A549 (cell line): ENCODE data around the gene ZNF564. TPM values are rescaled to one million over a fixed set of nuclear protein-coding genes. Genes with fewer than 3 reads are reported as not detected.

Source experiments
- ATAC-seq, 2 experiments: fragments of 200-7000 bp in 1 of 2; fragments of >200 bp in 1 of 2; cut with Nextera tagmentation in 1 of 2; cut with Tn5 transposase in 1 of 2; 3 replicates each; pipeline versions ENCODE4 v1.8.0 to v1.9.1; 2018 to 2020; ENCODE audit warnings: mild to moderate bottlenecking in 1 of 2, moderate library complexity in 1 of 2
- CTCF ChIA-PET: fragments of 300-600 bp; sonication (Branson Sonifier 250); formaldehyde crosslinking; extraction: SDS; loops from one replicate; lab custom pipeline; 2021; ENCODE audit warnings: antibody characterized with exemption, inconsistent platforms; lab: Yijun Ruan, JAX
- POLR2A ChIA-PET: fragments of 350-600 bp; formaldehyde crosslinking; extraction: SDS; loops from one replicate; lab custom pipeline; 2021; ENCODE audit warnings: antibody characterized with exemption, inconsistent platforms; lab: Yijun Ruan, JAX
- DNase-seq, 2 experiments: peaks; one replicate each; pipeline versions ENCODE4 v3.0.0 to v3.0.0-alpha.2; 2011 to 2016; ENCODE audit warnings: low read depth in 1 of 2, low spot score in 1 of 2
- FAIRE-seq: peaks from 2 replicates; lab custom pipeline; 2011; peaks lifted over from hg19 to GRCh38; lab: Jason Lieb, UNC
- H3K27ac ChIP-seq, 2 experiments: fragments of >200 bp; sonication (Bioruptor Twin); formaldehyde crosslinking; 3 replicates each; pipeline ENCODE4 v1.5.1; 2016 to 2017
- H3K4me1 ChIP-seq: fragments of >200 bp; sonication (Bioruptor Twin); formaldehyde crosslinking; 3 replicates; pipeline ENCODE4 v1.6.1; 2016
- H3K4me2 ChIP-seq: fragments of >200 bp; sonication (Bioruptor Twin); formaldehyde crosslinking; 3 replicates; pipeline ENCODE4 v1.6.1; 2016
- H3K4me3 ChIP-seq: fragments of >200 bp; sonication (Bioruptor Twin); formaldehyde crosslinking; 3 replicates; pipeline ENCODE4 v1.5.1; 2016
- H3K9me3 ChIP-seq: fragments of >200 bp; sonication (Bioruptor Twin); formaldehyde crosslinking; 3 replicates; pipeline ENCODE4 v1.6.1; 2016
- BCL3 ChIP-seq: fragments of >200 bp; sonication (Bioruptor Twin); formaldehyde crosslinking; IDR thresholded peaks from 3 replicates; pipeline ENCODE4 v1.6.1; 2016
- BHLHE40 ChIP-seq: IDR thresholded peaks from 2 replicates; pipeline ENCODE4 v1.6.1; 2012; ENCODE audit warnings: low read depth, low read length, inconsistent platforms
- CBX2 ChIP-seq: fragments of 200-600 bp; sonication (generic); IDR thresholded peaks from 2 replicates; pipeline ENCODE4 v1.6.1; 2016; ENCODE audit warnings: low read depth, mild to moderate bottlenecking, borderline replicate concordance
- CEBPB ChIP-seq, 2 experiments: fragments of >200 bp in 1 of 2; sonication (Bioruptor Twin) in 1 of 2; formaldehyde crosslinking in 1 of 2; IDR thresholded peaks; 2 replicates each; pipeline ENCODE4 v1.6.1; 2012 to 2016
- E2F6 ChIP-seq: IDR thresholded peaks from 2 replicates; pipeline ENCODE4 v1.6.1; 2012; ENCODE audit warnings: low read depth, borderline replicate concordance
- FOSB ChIP-seq: fragments of 250-450 bp; sonication (Bioruptor Pico); IDR thresholded peaks from 2 replicates; pipeline ENCODE4 v1.5.0; 2020; ENCODE audit warnings: mild to moderate bottlenecking, moderate library complexity
- FOXS1 ChIP-seq: fragments of 250-450 bp; sonication (Bioruptor Pico); IDR thresholded peaks from 2 replicates; pipeline ENCODE4 v1.5.0; 2020; ENCODE audit warnings: mild to moderate bottlenecking, moderate library complexity
- HEYL ChIP-seq: fragments of 250-450 bp; sonication (Bioruptor Pico); IDR thresholded peaks from 2 replicates; pipeline ENCODE4 v1.8.0; 2021; ENCODE audit warnings: mild to moderate bottlenecking, moderate library complexity
- HOXB13 ChIP-seq: fragments of 250-450 bp; sonication (Bioruptor Pico); IDR thresholded peaks from 2 replicates; pipeline ENCODE4 v1.5.0; 2020; ENCODE audit warnings: low read depth, mild to moderate bottlenecking, moderate library complexity
- JUNB ChIP-seq: fragments of >200 bp; sonication (Bioruptor Twin); formaldehyde crosslinking; IDR thresholded peaks from 2 replicates; pipeline ENCODE4 v1.6.1; 2016
- KDM5A ChIP-seq: fragments of 200-600 bp; sonication (generic); IDR thresholded peaks from 2 replicates; pipeline ENCODE4 v1.6.1; 2016; ENCODE audit warnings: antibody characterized with exemption, mild to moderate bottlenecking
- MAZ ChIP-seq: fragments of 150-350 bp; IDR thresholded peaks from 2 replicates; pipeline ENCODE4 v1.6.1; 2014; ENCODE audit warnings: antibody characterized with exemption, low read depth, low read length, borderline replicate concordance
- NFE2L2 ChIP-seq: fragments of 150-350 bp; conservative IDR thresholded peaks from 2 replicates; pipeline ENCODE4 v1.6.1; 2014; ENCODE audit warnings: low read length
- NR3C1 ChIP-seq: fragments of >200 bp; sonication (Bioruptor Twin); formaldehyde crosslinking; IDR thresholded peaks from 3 replicates; pipeline ENCODE4 v1.6.1; 2017
- PHF8 ChIP-seq: fragments of 200-600 bp; sonication (generic); IDR thresholded peaks from 2 replicates; pipeline ENCODE4 v1.6.1; 2016; ENCODE audit warnings: low read depth, mild to moderate bottlenecking, antibody characterized with exemption, moderate library complexity, borderline replicate concordance
- POLR2AphosphoS2 ChIP-seq: conservative IDR thresholded peaks from 2 replicates; pipeline ENCODE4 v1.6.1; 2012; ENCODE audit warnings: low read length, improper control_type of control experiment, inconsistent platforms
- SREBF2 ChIP-seq: fragments of 450-650 bp; IDR thresholded peaks from 2 replicates; pipeline ENCODE4 v1.6.1; 2014; ENCODE audit warnings: mild to moderate bottlenecking, moderate library complexity
- TP53 ChIP-seq: fragments of 250-450 bp; sonication (Bioruptor Pico); IDR thresholded peaks from 2 replicates; pipeline ENCODE4 v1.5.0; 2021; ENCODE audit warnings: mild to moderate bottlenecking, moderate library complexity
- ZFP36 ChIP-seq: fragments of 450-650 bp; IDR thresholded peaks from 2 replicates; pipeline ENCODE4 v1.6.1; 2014; ENCODE audit warnings: borderline replicate concordance; ENCODE audit not compliant: partially characterized antibody
- WGBS: methylation state at CpG from one replicate; pipeline ENCODE4 v1.1.6; 2017; ENCODE audit errors: missing lambda C conversion rate; 5-methylcytosine and 5-hydroxymethylcytosine counted together
- polyA plus RNA-seq, 4 experiments: library from polyadenylated mRNA; depleted of rRNA in 3 of 4; stranded (reverse); fragments of >200 nt; fragmentation: RNase III in 1 of 4; extraction: RNeasy Plus Mini Kit Qiagen cat#74134 plus additional on column Dnase treatment in 1 of 4; gene quantifications; 2 replicates in 3 of 4; 3 replicates in 1 of 4; pipeline ENCODE4 v1.2.3, GENCODE V29; 2011 to 2017
- TF ChIP-seq, protein P1 (sequence below): fragments of 450-650 bp; IDR thresholded peaks from 2 replicates; pipeline ENCODE4 v1.6.1; 2014; ENCODE audit warnings: antibody characterized with exemption
- TF ChIP-seq, protein P2 (sequence below): fragments of 150-350 bp; IDR thresholded peaks from 2 replicates; pipeline ENCODE4 v1.6.1; 2014; ENCODE audit warnings: low read depth, mild to moderate bottlenecking, low read length

The ZNF564 gene
- polyA plus RNA-seq, 2 of the 4 experiments (the other 2 are of a cell fraction): 1.9 to 2.5 TPM

- WGBS: 90% methylated on average over 11 of the region's 11 CpGs
- TF ChIP-seq, protein P1, sequence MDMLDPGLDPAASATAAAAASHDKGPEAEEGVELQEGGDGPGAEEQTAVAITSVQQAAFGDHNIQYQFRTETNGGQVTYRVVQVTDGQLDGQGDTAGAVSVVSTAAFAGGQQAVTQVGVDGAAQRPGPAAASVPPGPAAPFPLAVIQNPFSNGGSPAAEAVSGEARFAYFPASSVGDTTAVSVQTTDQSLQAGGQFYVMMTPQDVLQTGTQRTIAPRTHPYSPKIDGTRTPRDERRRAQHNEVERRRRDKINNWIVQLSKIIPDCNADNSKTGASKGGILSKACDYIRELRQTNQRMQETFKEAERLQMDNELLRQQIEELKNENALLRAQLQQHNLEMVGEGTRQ: no peak
- TF ChIP-seq BCL3: no peak
- no peak for TF ChIP-seq CBX2
- no peak for TF ChIP-seq HEYL (CRISPR knock-in tag)
- TF ChIP-seq POLR2AphosphoS2: no peak
- TF ChIP-seq TP53: no peak
- TF ChIP-seq JUNB: no peak
- no peak for TF ChIP-seq PHF8
- no peak for TF ChIP-seq ZFP36
- TF ChIP-seq HOXB13 (CRISPR knock-in tag): no peak
- TF ChIP-seq NR3C1: no peak
- no peak overlapping the region for H3K4me3 ChIP-seq
- ATAC-seq: no peak
- no peaks in the 10 kb centered on the region; the same call in 2 of the 3 replicates for H3K9me3 ChIP-seq
- no peak overlapping the region for H3K4me2 ChIP-seq
- no peaks in the 10 kb centered on the region for H3K4me1 ChIP-seq
- ChIA-PET CTCF (no interaction called here), POLR2A (no interaction called here)
- no peak for DNase-seq
- FAIRE-seq: no peak
- H3K27ac ChIP-seq: no peak overlapping the region
Observed at GRCh38 chr19:12596485-12596884, 45.2 kb upstream of the ZNF564 start.

GRCh38 chr19:12581100-12581499, 29.8 kb upstream of the ZNF564 start:
- WGBS: 89% methylated on average over 9 of the region's 9 CpGs
- no peak for TF ChIP-seq HOXB13 (CRISPR knock-in tag)
- TF ChIP-seq SREBF2: no peak
- TF ChIP-seq HEYL (CRISPR knock-in tag): no peak
- no peak for TF ChIP-seq PHF8
- TF ChIP-seq FOSB: no peak
- H3K4me2 ChIP-seq: no peak overlapping the region
- peaks cover 61% of the 10 kb centered on the region for H3K9me3 ChIP-seq
- FAIRE-seq: no peak
- POLR2A ChIA-PET: no interaction called here
- H3K4me1 ChIP-seq: no peaks in the 10 kb centered on the region
- no peak for ATAC-seq
- CTCF ChIA-PET: interaction anchor here (0.5 to 1.0 kb wide), 2 partner anchors 20 to 184 kb away, joined by 3 read pairs; no protein-coding TSS in a partner anchor
- H3K27ac ChIP-seq: no peak overlapping the region
- DNase-seq: no peak
- H3K4me3 ChIP-seq: no peak overlapping the region

DNA sequence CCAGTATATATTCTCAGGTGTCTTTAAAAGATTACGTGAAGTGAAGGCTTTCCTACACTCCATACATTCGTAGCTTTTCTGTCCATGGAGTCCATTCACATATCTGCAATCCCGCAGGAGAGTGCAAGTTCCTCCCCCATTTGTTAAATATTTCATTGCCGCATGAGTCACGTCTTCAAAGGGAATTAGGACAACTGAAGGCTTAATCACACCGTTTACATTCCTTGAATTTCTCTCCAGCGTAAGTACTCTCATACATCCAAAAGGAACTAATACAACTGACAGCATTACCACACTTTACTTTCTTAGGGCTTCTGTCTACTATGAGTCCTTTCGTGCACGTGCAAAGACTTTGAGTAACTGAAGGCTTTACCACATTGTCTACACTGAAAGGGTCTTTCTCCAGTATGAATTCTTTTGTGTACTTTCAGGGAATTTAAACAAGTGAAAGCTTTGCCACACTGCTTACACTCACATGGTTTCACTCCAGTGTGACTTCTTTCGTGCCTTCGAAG, 29.0 kb upstream of the ZNF564 start:
- Histone ChIP-seq H3K4me2 (no peak overlapping the region), H3K9me3 (peaks cover 69% of the 10 kb centered on the region), H3K27ac (no peak overlapping the region), H3K4me3 (no peak overlapping the region), H3K4me1 (no peaks in the 10 kb centered on the region)
- POLR2A ChIA-PET: no interaction called here
- CTCF ChIA-PET: no interaction called here
- no peak for ATAC-seq
- 68% methylated on average over 11 of the region's 11 CpGs for WGBS
- TF ChIP-seq CEBPB (IDR thresholded peaks at IDR 0.05) (no peak), FOXS1 (CRISPR knock-in tag) (no peak), PHF8 (no peak), KDM5A (no peak), HEYL (CRISPR knock-in tag) (no peak), BHLHE40 (no peak), E2F6 (no peak), MAZ (no peak), NFE2L2 (no peak)
- TF ChIP-seq, protein P2, sequence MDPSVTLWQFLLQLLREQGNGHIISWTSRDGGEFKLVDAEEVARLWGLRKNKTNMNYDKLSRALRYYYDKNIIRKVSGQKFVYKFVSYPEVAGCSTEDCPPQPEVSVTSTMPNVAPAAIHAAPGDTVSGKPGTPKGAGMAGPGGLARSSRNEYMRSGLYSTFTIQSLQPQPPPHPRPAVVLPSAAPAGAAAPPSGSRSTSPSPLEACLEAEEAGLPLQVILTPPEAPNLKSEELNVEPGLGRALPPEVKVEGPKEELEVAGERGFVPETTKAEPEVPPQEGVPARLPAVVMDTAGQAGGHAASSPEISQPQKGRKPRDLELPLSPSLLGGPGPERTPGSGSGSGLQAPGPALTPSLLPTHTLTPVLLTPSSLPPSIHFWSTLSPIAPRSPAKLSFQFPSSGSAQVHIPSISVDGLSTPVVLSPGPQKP: no peak
- DNase-seq: no peak
- no peak for FAIRE-seq
